OCI-LY7 (cell line): ENCODE data around the gene ZC3H18.

Experiments
- CTCF ChIP-seq: fragments of 200-600 bp; sonication (generic); conservative IDR thresholded peaks from 2 replicates; pipeline ENCODE4 v1.5.1; 2014; ENCODE audit warnings: mild to moderate bottlenecking, antibody characterized with exemption, low read length, moderate library complexity, mixed read lengths
- EZH2phosphoT487 ChIP-seq: fragments of 200-600 bp; sonication (generic); IDR thresholded peaks from 2 replicates; pipeline ENCODE4 v1.6.1; 2018; ENCODE audit warnings: low read depth, borderline replicate concordance, mild to moderate bottlenecking, mixed run types, antibody characterized with exemption, low read length, moderate library complexity, mixed read lengths

- TF ChIP-seq EZH2phosphoT487 (no peak), CTCF (no peak)
These were observed 39.4 kb upstream of the ZC3H18 start for GRCh38 chr16:88530858-88531203.
